HepG2 (cell line): ENCODE results near the gene DCTN3. TPM values are rescaled to one million over a fixed set of nuclear protein-coding genes. Genes with fewer than 3 reads are reported as not detected.

Source experiments
- FOSL2 ChIP-seq: sonication (generic); formaldehyde crosslinking; IDR thresholded peaks from 2 replicates; pipeline ENCODE4 v1.4.0; 2020; ENCODE audit warnings: missing genetic modification reagents
- KLF11 ChIP-seq: IDR thresholded peaks from 2 replicates; pipeline ENCODE4 v1.6.1; 2016; ENCODE audit warnings: missing compliant biosample characterization
- KMT2A ChIP-seq: sonication (generic); formaldehyde crosslinking; IDR thresholded peaks from 2 replicates; pipeline ENCODE4 v1.4.0; 2020; ENCODE audit warnings: missing genetic modification reagents
- NAIF1 ChIP-seq: sonication (generic); formaldehyde crosslinking; IDR thresholded peaks from 2 replicates; pipeline ENCODE4 v1.5.0; 2020; ENCODE audit warnings: mild to moderate bottlenecking, missing genetic modification reagents, borderline replicate concordance
- NCOA1 ChIP-seq: sonication (generic); formaldehyde crosslinking; IDR thresholded peaks from 2 replicates; pipeline ENCODE4 v1.9.0; 2021; ENCODE audit warnings: missing genetic modification reagents
- NFKB2 ChIP-seq: sonication (generic); formaldehyde crosslinking; IDR thresholded peaks from 2 replicates; pipeline ENCODE4 v1.4.0; 2020; ENCODE audit warnings: missing genetic modification reagents, borderline replicate concordance
- POLR2A ChIP-seq, 2 experiments: IDR thresholded peaks; 2 replicates each; pipeline ENCODE4 v1.6.1; 2011; ENCODE audit warnings: low read depth in 2 of 2, low read length in 2 of 2, mild to moderate bottlenecking in 1 of 2, moderate library complexity in 1 of 2; ENCODE audit not compliant: insufficient read depth in 1 of 2
- TBX2 ChIP-seq: sonication (generic); formaldehyde crosslinking; IDR thresholded peaks from 2 replicates; pipeline ENCODE4 v1.5.0; 2020; ENCODE audit warnings: missing genetic modification reagents, mild to moderate bottlenecking, borderline replicate concordance
- ZFY ChIP-seq: sonication (generic); formaldehyde crosslinking; IDR thresholded peaks from 2 replicates; pipeline ENCODE4 v1.4.0; 2020; ENCODE audit warnings: missing genetic modification reagents
- ZNF331 ChIP-seq: sonication (generic); formaldehyde crosslinking; IDR thresholded peaks from 2 replicates; pipeline ENCODE4 v1.4.0; 2020; ENCODE audit warnings: missing genetic modification reagents
- ZNF556 ChIP-seq: sonication (generic); formaldehyde crosslinking; IDR thresholded peaks from 2 replicates; pipeline ENCODE4 v1.4.0; 2020; ENCODE audit warnings: mild to moderate bottlenecking, missing genetic modification reagents, borderline replicate concordance
- ZNF564 ChIP-seq: sonication (generic); formaldehyde crosslinking; IDR thresholded peaks from 2 replicates; pipeline ENCODE4 v1.8.1; 2023; ENCODE audit warnings: mild to moderate bottlenecking, missing genetic modification reagents
- ZNF768 ChIP-seq: sonication (generic); formaldehyde crosslinking; IDR thresholded peaks from 2 replicates; pipeline ENCODE4 v1.4.0; 2020; ENCODE audit warnings: missing genetic modification reagents
- ZNF879 ChIP-seq: sonication (generic); formaldehyde crosslinking; IDR thresholded peaks from 2 replicates; pipeline ENCODE4 v1.8.1; 2023; ENCODE audit warnings: missing genetic modification reagents
- polyA plus RNA-seq, 8 experiments: library from polyadenylated mRNA; depleted of rRNA in 3 of 8; stranded (reverse) in 7 of 8; unstranded in 1 of 8; fragments of >200 nt; fragmentation: Illumina TruSeq in 4 of 8; extraction: Trizol in 4 of 8; gene quantifications; 2 replicates each; pipeline versions ENCODE4 v1.2.1 to v1.2.3, GENCODE V29; 2011 to 2016; ENCODE audit warnings: low read depth in 4 of 8, missing spikeins in 1 of 8, mixed read lengths in 1 of 8; ENCODE audit not compliant: insufficient read depth in 1 of 8
- total RNA-seq, 5 experiments: library from RNA; depleted of rRNA; stranded (reverse); fragments of >200 nt; fragmentation: Illumina TruSeq; extraction: Trizol; gene quantifications; 2 replicates each; pipeline ENCODE4 v1.2.3, GENCODE V29; 2016; ENCODE audit warnings: low read depth in 1 of 5
- TF ChIP-seq, protein P1 (sequence below): IDR thresholded peaks from 2 replicates; pipeline ENCODE4 v1.6.1; 2016; ENCODE audit warnings: control low read depth
- TF ChIP-seq, protein P2 (sequence below): sonication (generic); formaldehyde crosslinking; IDR thresholded peaks from 2 replicates; pipeline ENCODE4 v1.4.0; 2020; ENCODE audit warnings: missing genetic modification reagents
- TF ChIP-seq, protein P3 (sequence below): sonication (generic); formaldehyde crosslinking; IDR thresholded peaks from 2 replicates; pipeline ENCODE4 v1.8.0; 2023; ENCODE audit warnings: mild to moderate bottlenecking, missing genetic modification reagents
- TF ChIP-seq, protein P4 (sequence below): sonication (generic); formaldehyde crosslinking; IDR thresholded peaks from 2 replicates; pipeline ENCODE4 v1.5.1; 2020; ENCODE audit warnings: missing genetic modification reagents, mild to moderate bottlenecking, borderline replicate concordance
- TF ChIP-seq, protein P5 (sequence below): sonication (generic); formaldehyde crosslinking; IDR thresholded peaks from 2 replicates; pipeline ENCODE4 v1.4.0; 2020; ENCODE audit warnings: missing genetic modification reagents, borderline replicate concordance

The DCTN3 gene
- total and polyA plus RNA-seq, 2 of the 13 experiments (the other 11 are each of a cell fraction or from before 2014, with no cell fraction given), result 27.4 to 34.5 TPM

DNA sequence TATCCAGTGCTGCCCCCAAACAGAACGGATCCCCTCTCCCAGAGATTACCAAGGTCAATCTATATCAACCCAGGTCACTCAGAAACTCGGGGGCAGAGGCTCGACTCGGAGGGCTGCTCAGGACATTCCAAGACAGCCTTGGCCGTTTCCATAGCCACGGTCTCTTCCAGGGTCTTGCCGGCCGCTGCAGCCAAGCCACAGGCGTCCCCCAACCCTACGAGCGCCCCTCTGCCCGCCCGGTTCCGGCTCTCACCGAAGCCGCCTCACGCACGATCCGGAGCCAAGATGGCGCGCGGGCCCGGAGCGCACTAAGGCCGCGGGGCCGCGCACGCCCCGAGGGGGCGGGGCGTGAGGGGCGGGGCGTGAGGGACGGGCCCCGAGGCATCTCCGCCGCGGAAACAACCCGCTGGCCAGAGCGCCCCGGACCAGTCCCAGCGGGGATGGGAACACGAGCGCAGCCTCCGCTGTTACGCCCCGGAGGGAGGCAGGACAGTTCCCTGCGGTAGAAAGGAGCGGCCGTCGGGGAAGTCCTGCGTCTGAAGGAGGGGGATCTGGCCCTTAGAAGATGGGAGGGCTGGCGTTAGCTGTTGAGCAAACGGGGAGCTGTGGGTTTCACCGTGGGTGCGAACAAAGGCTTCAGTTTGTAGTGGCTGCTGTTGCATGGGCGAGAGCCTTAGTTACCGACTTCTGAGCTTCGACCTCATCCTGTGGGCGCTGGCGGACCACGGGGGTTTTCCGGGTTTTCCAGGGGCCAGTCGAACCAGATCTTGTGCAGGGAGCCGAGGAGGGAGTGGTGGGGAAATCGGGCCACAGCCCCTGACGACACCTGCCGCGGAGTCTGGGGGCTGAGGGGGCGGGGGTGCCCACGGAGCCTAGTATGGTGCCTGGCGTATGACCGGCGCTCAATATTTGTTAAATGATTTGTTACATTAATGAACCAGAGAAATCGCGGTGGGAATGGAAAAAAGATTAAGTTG lies 8.2 kb downstream of the DCTN3 start, which contains the start of gene RPP25L (continued):
- TF ChIP-seq, protein P1, sequence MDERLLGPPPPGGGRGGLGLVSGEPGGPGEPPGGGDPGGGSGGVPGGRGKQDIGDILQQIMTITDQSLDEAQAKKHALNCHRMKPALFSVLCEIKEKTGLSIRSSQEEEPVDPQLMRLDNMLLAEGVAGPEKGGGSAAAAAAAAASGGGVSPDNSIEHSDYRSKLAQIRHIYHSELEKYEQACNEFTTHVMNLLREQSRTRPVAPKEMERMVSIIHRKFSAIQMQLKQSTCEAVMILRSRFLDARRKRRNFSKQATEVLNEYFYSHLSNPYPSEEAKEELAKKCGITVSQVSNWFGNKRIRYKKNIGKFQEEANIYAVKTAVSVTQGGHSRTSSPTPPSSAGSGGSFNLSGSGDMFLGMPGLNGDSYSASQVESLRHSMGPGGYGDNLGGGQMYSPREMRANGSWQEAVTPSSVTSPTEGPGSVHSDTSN (CRISPR knock-in tag), result no peak
- TF ChIP-seq, protein P2, sequence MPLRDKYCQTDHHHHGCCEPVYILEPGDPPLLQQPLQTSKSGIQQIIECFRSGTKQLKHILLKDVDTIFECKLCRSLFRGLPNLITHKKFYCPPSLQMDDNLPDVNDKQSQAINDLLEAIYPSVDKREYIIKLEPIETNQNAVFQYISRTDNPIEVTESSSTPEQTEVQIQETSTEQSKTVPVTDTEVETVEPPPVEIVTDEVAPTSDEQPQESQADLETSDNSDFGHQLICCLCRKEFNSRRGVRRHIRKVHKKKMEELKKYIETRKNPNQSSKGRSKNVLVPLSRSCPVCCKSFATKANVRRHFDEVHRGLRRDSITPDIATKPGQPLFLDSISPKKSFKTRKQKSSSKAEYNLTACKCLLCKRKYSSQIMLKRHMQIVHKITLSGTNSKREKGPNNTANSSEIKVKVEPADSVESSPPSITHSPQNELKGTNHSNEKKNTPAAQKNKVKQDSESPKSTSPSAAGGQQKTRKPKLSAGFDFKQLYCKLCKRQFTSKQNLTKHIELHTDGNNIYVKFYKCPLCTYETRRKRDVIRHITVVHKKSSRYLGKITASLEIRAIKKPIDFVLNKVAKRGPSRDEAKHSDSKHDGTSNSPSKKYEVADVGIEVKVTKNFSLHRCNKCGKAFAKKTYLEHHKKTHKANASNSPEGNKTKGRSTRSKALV (CRISPR knock-in tag), result peak; percentile 13; the same call in 1 of the 2 replicates
- TF ChIP-seq KMT2A (CRISPR knock-in tag), result peak; percentile 63
- TF ChIP-seq KLF11 (CRISPR knock-in tag), result peak; percentile 50; the same call in 1 of the 2 replicates
- TF ChIP-seq ZFY, result peak; percentile 80
- TF ChIP-seq FOSL2 (CRISPR knock-in tag), result peak; percentile 30; the same call in 1 of the 2 replicates
- TF ChIP-seq NCOA1 (CRISPR knock-in tag), result no peak
- peak; percentile 82 to 97 for TF ChIP-seq POLR2A (IDR thresholded peaks at IDR 0.05; ENCODE audit: insufficient read depth in 1 of 2, low read depth in 2 of 2, low read length in 2 of 2)
- TF ChIP-seq ZNF564, result peak; percentile 70; the same call in 1 of the 2 replicates
- TF ChIP-seq TBX2 (CRISPR knock-in tag), result 0 out of 2 replicates have a peak, but pooled peaks have one; percentile 60
- TF ChIP-seq, protein P3, sequence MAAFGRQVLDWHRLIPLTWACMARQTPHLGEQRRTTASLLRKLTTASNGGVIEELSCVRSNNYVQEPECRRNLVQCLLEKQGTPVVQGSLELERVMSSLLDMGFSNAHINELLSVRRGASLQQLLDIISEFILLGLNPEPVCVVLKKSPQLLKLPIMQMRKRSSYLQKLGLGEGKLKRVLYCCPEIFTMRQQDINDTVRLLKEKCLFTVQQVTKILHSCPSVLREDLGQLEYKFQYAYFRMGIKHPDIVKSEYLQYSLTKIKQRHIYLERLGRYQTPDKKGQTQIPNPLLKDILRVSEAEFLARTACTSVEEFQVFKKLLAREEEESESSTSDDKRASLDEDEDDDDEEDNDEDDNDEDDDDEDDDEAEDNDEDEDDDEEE (CRISPR knock-in tag), result 0 out of 2 replicates have a peak, but pooled peaks have one; percentile 43
- TF ChIP-seq, protein P4, sequence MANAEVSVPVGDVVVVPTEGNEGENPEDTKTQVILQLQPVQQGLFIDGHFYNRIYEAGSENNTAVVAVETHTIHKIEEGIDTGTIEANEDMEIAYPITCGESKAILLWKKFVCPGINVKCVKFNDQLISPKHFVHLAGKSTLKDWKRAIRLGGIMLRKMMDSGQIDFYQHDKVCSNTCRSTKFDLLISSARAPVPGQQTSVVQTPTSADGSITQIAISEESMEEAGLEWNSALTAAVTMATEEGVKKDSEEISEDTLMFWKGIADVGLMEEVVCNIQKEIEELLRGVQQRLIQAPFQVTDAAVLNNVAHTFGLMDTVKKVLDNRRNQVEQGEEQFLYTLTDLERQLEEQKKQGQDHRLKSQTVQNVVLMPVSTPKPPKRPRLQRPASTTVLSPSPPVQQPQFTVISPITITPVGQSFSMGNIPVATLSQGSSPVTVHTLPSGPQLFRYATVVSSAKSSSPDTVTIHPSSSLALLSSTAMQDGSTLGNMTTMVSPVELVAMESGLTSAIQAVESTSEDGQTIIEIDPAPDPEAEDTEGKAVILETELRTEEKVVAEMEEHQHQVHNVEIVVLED, result peak; percentile 76
- peak; percentile 80; the same call in 1 of the 2 replicates for TF ChIP-seq ZNF556
- TF ChIP-seq ZNF768 (CRISPR knock-in tag), result no peak; the same call in 1 of the 2 replicates
- TF ChIP-seq, protein P5, sequence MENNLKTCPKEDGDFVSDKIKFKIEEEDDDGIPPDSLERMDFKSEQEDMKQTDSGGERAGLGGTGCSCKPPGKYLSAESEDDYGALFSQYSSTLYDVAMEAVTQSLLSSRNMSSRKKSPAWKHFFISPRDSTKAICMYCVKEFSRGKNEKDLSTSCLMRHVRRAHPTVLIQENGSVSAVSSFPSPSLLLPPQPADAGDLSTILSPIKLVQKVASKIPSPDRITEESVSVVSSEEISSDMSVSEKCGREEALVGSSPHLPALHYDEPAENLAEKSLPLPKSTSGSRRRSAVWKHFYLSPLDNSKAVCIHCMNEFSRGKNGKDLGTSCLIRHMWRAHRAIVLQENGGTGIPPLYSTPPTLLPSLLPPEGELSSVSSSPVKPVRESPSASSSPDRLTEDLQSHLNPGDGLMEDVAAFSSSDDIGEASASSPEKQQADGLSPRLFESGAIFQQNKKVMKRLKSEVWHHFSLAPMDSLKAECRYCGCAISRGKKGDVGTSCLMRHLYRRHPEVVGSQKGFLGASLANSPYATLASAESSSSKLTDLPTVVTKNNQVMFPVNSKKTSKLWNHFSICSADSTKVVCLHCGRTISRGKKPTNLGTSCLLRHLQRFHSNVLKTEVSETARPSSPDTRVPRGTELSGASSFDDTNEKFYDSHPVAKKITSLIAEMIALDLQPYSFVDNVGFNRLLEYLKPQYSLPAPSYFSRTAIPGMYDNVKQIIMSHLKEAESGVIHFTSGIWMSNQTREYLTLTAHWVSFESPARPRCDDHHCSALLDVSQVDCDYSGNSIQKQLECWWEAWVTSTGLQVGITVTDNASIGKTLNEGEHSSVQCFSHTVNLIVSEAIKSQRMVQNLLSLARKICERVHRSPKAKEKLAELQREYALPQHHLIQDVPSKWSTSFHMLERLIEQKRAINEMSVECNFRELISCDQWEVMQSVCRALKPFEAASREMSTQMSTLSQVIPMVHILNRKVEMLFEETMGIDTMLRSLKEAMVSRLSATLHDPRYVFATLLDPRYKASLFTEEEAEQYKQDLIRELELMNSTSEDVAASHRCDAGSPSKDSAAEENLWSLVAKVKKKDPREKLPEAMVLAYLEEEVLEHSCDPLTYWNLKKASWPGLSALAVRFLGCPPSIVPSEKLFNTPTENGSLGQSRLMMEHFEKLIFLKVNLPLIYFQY (CRISPR knock-in tag), result no peak; the same call in 1 of the 2 replicates
- TF ChIP-seq NFKB2 (CRISPR knock-in tag), result peak; percentile 13; the same call in 1 of the 2 replicates
- TF ChIP-seq ZNF879 (CRISPR knock-in tag), result peak; percentile 77; the same call in 1 of the 2 replicates
- peak; percentile 57 for TF ChIP-seq ZNF331
- TF ChIP-seq NAIF1 (CRISPR knock-in tag), result peak; percentile 34; the same call in 1 of the 2 replicates
